HEK293 (cell line): ENCODE results near the gene SULT4A1.

ENCODE experiments used
- EGR2 ChIP-seq: fragments of 450-650 bp; formaldehyde crosslinking; IDR thresholded peaks from 2 replicates; pipeline ENCODE4 v1.5.1; 2016; ENCODE audit warnings: low read depth, missing biosample characterization, missing genetic modification characterization
- OSR2 ChIP-seq: fragments of 450-650 bp; formaldehyde crosslinking; IDR thresholded peaks from 2 replicates; pipeline ENCODE4 v1.5.1; 2016; ENCODE audit warnings: missing biosample characterization, missing genetic modification characterization
- SP2 ChIP-seq: fragments of 450-650 bp; formaldehyde crosslinking; IDR thresholded peaks from 2 replicates; pipeline ENCODE4 v1.5.1; 2016; ENCODE audit warnings: missing biosample characterization, missing genetic modification characterization
- ZBTB7A ChIP-seq: fragments of 450-650 bp; formaldehyde crosslinking; IDR thresholded peaks from 2 replicates; pipeline ENCODE4 v1.5.1; 2016; ENCODE audit warnings: low read depth, missing biosample characterization, missing genetic modification characterization
- ZNF311 ChIP-seq: fragments of 450-650 bp; formaldehyde crosslinking; IDR thresholded peaks from 2 replicates; pipeline ENCODE4 v1.5.1; 2017; ENCODE audit warnings: missing biosample characterization, missing genetic modification characterization, borderline replicate concordance
- ZNF571 ChIP-seq: fragments of 450-650 bp; formaldehyde crosslinking; IDR thresholded peaks from 2 replicates; pipeline ENCODE4 v1.5.0; 2017; ENCODE audit warnings: missing biosample characterization, missing genetic modification characterization
- ZNF792 ChIP-seq: fragments of 450-650 bp; formaldehyde crosslinking; IDR thresholded peaks from 2 replicates; pipeline ENCODE4 v1.5.1; 2016; ENCODE audit warnings: missing biosample characterization, missing genetic modification characterization
- TF ChIP-seq, protein P1 (sequence below): fragments of 450-650 bp; formaldehyde crosslinking; IDR thresholded peaks from 2 replicates; pipeline ENCODE4 v1.5.1; 2016; ENCODE audit warnings: missing biosample characterization, missing genetic modification characterization
- TF ChIP-seq, protein P2 (sequence below): fragments of 450-650 bp; formaldehyde crosslinking; IDR thresholded peaks from 2 replicates; pipeline ENCODE4 v1.5.1; 2017; ENCODE audit warnings: missing biosample characterization, missing genetic modification characterization

DNA sequence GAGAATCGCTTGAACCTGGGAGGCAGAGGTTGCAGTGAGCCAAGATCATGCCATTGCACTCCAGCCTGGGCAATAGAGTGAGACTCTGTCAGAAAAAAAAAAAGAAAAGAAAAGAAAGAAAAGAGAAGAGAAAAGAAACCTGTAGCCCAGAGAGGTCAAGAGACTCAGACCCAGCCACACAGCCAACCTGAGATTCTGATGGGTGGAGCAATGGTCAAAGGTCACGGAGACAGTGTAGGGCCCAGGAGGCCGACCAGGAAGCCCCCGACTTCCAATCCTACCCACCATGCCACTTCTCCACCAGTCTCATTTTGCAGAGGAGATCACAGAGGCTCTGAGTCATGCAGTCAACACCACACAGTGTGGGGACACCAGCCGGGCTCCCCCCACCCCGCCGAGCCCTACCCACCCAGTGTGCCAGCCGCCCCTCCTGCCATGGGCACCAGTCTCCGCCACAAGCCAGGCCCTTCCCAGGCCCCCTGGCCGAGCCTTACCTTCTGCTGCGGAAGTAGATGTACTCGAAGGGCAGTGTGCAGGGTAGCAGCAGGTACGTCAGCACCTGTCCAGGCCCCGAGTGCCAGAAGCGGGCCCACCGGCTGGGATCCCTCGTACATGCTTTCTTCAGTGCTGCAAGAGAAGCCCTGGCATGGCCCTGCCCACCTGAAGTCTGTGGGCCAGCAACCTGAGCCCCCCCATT, 21.6 kb upstream of the SULT4A1 start:
- TF ChIP-seq ZNF311: no peak
- TF ChIP-seq OSR2 (tag by site-specific recombination): no peak
- TF ChIP-seq, protein P1, sequence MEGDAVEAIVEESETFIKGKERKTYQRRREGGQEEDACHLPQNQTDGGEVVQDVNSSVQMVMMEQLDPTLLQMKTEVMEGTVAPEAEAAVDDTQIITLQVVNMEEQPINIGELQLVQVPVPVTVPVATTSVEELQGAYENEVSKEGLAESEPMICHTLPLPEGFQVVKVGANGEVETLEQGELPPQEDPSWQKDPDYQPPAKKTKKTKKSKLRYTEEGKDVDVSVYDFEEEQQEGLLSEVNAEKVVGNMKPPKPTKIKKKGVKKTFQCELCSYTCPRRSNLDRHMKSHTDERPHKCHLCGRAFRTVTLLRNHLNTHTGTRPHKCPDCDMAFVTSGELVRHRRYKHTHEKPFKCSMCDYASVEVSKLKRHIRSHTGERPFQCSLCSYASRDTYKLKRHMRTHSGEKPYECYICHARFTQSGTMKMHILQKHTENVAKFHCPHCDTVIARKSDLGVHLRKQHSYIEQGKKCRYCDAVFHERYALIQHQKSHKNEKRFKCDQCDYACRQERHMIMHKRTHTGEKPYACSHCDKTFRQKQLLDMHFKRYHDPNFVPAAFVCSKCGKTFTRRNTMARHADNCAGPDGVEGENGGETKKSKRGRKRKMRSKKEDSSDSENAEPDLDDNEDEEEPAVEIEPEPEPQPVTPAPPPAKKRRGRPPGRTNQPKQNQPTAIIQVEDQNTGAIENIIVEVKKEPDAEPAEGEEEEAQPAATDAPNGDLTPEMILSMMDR (tag by site-specific recombination): no peak
- no peak for TF ChIP-seq ZNF571 (tag by site-specific recombination)
- TF ChIP-seq SP2: no peak
- TF ChIP-seq, protein P2, sequence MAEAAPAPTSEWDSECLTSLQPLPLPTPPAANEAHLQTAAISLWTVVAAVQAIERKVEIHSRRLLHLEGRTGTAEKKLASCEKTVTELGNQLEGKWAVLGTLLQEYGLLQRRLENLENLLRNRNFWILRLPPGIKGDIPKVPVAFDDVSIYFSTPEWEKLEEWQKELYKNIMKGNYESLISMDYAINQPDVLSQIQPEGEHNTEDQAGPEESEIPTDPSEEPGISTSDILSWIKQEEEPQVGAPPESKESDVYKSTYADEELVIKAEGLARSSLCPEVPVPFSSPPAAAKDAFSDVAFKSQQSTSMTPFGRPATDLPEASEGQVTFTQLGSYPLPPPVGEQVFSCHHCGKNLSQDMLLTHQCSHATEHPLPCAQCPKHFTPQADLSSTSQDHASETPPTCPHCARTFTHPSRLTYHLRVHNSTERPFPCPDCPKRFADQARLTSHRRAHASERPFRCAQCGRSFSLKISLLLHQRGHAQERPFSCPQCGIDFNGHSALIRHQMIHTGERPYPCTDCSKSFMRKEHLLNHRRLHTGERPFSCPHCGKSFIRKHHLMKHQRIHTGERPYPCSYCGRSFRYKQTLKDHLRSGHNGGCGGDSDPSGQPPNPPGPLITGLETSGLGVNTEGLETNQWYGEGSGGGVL (tag by site-specific recombination): no peak
- TF ChIP-seq EGR2 (tag by site-specific recombination): no peak
- no peak for TF ChIP-seq ZBTB7A (tag by site-specific recombination)
- no peak for TF ChIP-seq ZNF792
